PC-9 (cell line): ENCODE data around the gene CDH26. TPM values are rescaled to one million over a fixed set of nuclear protein-coding genes. Genes with fewer than 3 reads are reported as not detected.

ENCODE experiments used
- BruUV-seq: library from RNA; stranded (reverse); fragments of 400-500 nt; replicated peaks from 2 replicates; lab custom pipeline; 2021; lab: Mats Ljungman, UMichigan
- CTCF ChIA-PET: fragments of 300-600 bp; sonication (Branson Sonifier 250); formaldehyde crosslinking; loops from one replicate; lab custom pipeline; 2022; ENCODE audit warnings: antibody characterized with exemption; lab: Charles Lee
- POLR2A ChIA-PET: fragments of 300-600 bp; sonication (Branson Sonifier 250); formaldehyde crosslinking; loops from one replicate; lab custom pipeline; 2022; ENCODE audit warnings: antibody characterized with exemption; ENCODE audit not compliant: unreplicated experiment; lab: Charles Lee
- DNase-seq, 2 experiments: peaks; one replicate each; pipeline versions ENCODE4 v3.0.0 to v3.0.0-alpha.2; 2015 to 2022; ENCODE audit warnings: mixed read lengths in 1 of 2
- H2AFZ ChIP-seq: fragments of 200-600 bp; sonication (generic); 2 replicates; pipeline ENCODE4 v1.8.1; 2017; ENCODE audit warnings: antibody characterized with exemption
- H3F3A ChIP-seq: fragments of 200-600 bp; sonication (generic); 2 replicates; pipeline ENCODE4 v1.8.1; 2017; ENCODE audit warnings: antibody characterized with exemption, mild to moderate bottlenecking, low read depth; ENCODE audit not compliant: insufficient read depth
- H3K27ac ChIP-seq: fragments of 200-600 bp; sonication (generic); 2 replicates; pipeline ENCODE4 v1.6.1; 2016; ENCODE audit warnings: mixed run types
- H3K27me3 ChIP-seq: fragments of 200-600 bp; sonication (generic); 2 replicates; pipeline ENCODE4 v1.6.1; 2016; ENCODE audit warnings: low read depth, mixed run types; ENCODE audit not compliant: insufficient read depth
- H3K36me3 ChIP-seq: fragments of 200-600 bp; sonication (generic); 2 replicates; pipeline ENCODE4 v1.6.1; 2016; ENCODE audit warnings: low read depth, mixed run types
- H3K4me1 ChIP-seq: fragments of 200-600 bp; sonication (generic); replicated peaks from 2 replicates; pipeline ENCODE4 v1.6.1; 2016; ENCODE audit warnings: mixed run types; ENCODE audit not compliant: insufficient read depth
- H3K4me2 ChIP-seq: fragments of 200-600 bp; sonication (generic); 2 replicates; pipeline ENCODE4 v1.6.1; 2017; ENCODE audit warnings: mixed run types
- H3K4me3 ChIP-seq: fragments of 200-600 bp; sonication (generic); 2 replicates; pipeline ENCODE4 v1.6.1; 2016; ENCODE audit warnings: mixed run types
- H3K79me2 ChIP-seq: fragments of 200-600 bp; sonication (generic); 2 replicates; pipeline ENCODE4 v1.6.1; 2017; ENCODE audit warnings: low read depth, mixed run types
- H3K9me2 ChIP-seq: fragments of 200-600 bp; sonication (generic); 2 replicates; pipeline ENCODE4 v1.8.1; 2017; ENCODE audit warnings: mild to moderate bottlenecking; ENCODE audit not compliant: insufficient read depth
- H3K9me3 ChIP-seq: fragments of 200-600 bp; sonication (generic); 2 replicates; pipeline ENCODE4 v1.8.1; 2016; ENCODE audit warnings: low read depth; ENCODE audit not compliant: insufficient read depth
- H4K20me1 ChIP-seq: fragments of 200-600 bp; sonication (generic); 2 replicates; pipeline ENCODE4 v1.8.1; 2017; ENCODE audit not compliant: insufficient read depth
- EZH2 ChIP-seq: fragments of 200-600 bp; sonication (generic); IDR thresholded peaks from 2 replicates; pipeline ENCODE4 v1.8.0; 2017; ENCODE audit warnings: antibody characterized with exemption, low read depth
- intact Hi-C: fragments of 100-400 bp; cut with micrococcal nuclease; formaldehyde crosslinking; loops from one replicate; pipeline ENCODE4 v1.10.0; 2022; ENCODE audit not compliant: unreplicated experiment
- total RNA-seq: library from RNA; stranded (reverse); gene quantifications from 2 replicates; pipeline ENCODE4 v1.2.3, GENCODE V29; 2021
- TF ChIP-seq, protein P1 (sequence below): fragments of 200-600 bp; sonication (generic); conservative IDR thresholded peaks from 2 replicates; pipeline ENCODE4 v1.6.1; 2017; ENCODE audit warnings: mixed run types, antibody characterized with exemption, mild to moderate bottlenecking, moderate library complexity

Gene CDH26
- total RNA-seq, 1 experiment from 2014 or later: 1.1 TPM

DNA sequence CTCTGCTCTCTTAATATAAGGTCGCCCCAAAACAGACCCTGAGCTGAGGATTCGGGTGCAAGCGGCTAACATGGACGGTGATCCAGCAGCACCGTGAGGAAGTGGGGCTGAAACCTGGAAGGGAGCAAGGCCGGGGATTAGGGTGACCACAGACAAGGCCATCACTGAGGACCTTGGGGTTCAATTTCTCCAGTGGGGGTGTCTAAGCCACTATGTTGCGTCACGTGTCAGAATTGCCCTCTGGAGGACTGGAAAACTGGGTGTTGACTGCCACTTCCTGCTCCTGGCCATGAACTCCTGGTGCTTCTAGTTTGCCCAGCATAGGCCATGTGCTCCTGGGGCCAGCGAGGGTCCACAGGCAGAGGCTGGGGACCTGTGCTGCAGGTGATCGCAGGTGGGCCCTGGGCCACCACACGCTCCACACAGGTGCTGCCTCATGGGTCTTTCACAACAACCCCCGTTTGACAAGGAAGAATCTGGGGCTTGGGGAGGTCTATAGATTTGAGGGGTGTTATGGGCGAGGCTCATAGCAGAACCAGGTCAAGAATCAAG lies 101.9 kb downstream of the CDH26 start:
- POLR2A ChIA-PET: no interaction called here
- no peak overlapping the region for H3K4me2 ChIP-seq
- no peak overlapping the region for H3K4me3 ChIP-seq
- H3K9me2 ChIP-seq: no peaks in the 10 kb centered on the region
- TF ChIP-seq, protein P1, sequence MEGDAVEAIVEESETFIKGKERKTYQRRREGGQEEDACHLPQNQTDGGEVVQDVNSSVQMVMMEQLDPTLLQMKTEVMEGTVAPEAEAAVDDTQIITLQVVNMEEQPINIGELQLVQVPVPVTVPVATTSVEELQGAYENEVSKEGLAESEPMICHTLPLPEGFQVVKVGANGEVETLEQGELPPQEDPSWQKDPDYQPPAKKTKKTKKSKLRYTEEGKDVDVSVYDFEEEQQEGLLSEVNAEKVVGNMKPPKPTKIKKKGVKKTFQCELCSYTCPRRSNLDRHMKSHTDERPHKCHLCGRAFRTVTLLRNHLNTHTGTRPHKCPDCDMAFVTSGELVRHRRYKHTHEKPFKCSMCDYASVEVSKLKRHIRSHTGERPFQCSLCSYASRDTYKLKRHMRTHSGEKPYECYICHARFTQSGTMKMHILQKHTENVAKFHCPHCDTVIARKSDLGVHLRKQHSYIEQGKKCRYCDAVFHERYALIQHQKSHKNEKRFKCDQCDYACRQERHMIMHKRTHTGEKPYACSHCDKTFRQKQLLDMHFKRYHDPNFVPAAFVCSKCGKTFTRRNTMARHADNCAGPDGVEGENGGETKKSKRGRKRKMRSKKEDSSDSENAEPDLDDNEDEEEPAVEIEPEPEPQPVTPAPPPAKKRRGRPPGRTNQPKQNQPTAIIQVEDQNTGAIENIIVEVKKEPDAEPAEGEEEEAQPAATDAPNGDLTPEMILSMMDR: no peak
- no peak for TF ChIP-seq EZH2
- H3K27ac ChIP-seq: no peak overlapping the region
- no peaks in the 10 kb centered on the region for H3K4me1 ChIP-seq
- no peak overlapping the region for H2AFZ ChIP-seq
- no peaks in the 10 kb centered on the region for H3K36me3 ChIP-seq
- BruUV-seq: no TSS peak
- intact Hi-C loops: no loop called here
- CTCF ChIA-PET: no interaction called here
- H3K9me3 ChIP-seq: no peaks in the 10 kb centered on the region
- 0 out of 2 replicates have a peak, but pooled peaks cover 3% of the 10 kb centered on the region for H3K27me3 ChIP-seq
- H4K20me1 ChIP-seq: no peaks in the 10 kb centered on the region
- H3F3A ChIP-seq: no peaks in the 10 kb centered on the region
- no peak for DNase-seq
- H3K79me2 ChIP-seq: no peaks in the 10 kb centered on the region

DNA sequence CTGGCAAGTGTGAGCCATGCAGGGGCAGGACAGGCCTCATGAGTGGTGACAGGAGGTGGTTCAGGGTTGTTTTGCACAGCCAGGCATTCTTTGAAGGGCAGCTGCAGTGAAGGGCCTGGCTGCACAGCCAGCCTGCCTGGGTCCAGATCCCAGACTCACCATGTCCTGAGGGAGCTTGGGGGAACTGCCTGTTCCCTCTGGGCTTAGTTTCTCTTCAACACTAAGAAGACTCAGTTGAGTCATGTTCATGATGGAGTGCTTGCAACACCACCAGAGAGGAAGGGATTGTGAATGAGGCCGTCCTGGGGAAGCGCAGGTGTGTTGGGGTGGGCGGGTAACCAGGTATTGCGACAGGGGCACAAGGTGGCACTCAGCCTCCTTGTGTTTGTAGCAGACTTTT lies 102.4 kb downstream of the CDH26 start:
- Histone ChIP-seq H4K20me1 (no peaks in the 10 kb centered on the region), H3K27me3 (peaks cover 8% of the 10 kb centered on the region; the same call in 1 of the 2 replicates), H3K9me3 (no peaks in the 10 kb centered on the region), H3K9me2 (no peaks in the 10 kb centered on the region), H3K4me3 (no peak overlapping the region), H3F3A (no peaks in the 10 kb centered on the region), H3K36me3 (no peaks in the 10 kb centered on the region), H3K4me1 (no peaks in the 10 kb centered on the region), H2AFZ (no peak overlapping the region), H3K27ac (no peak overlapping the region), H3K4me2 (no peak overlapping the region), H3K79me2 (no peaks in the 10 kb centered on the region)
- CTCF ChIA-PET: no interaction called here
- intact Hi-C loops: no loop called here
- DNase-seq: peak in 1 of 2 experiments; percentile 82
- no TSS peak for BruUV-seq
- POLR2A ChIA-PET: no interaction called here
- TF ChIP-seq EZH2: no peak
- TF ChIP-seq, protein P1: no peak

DNA sequence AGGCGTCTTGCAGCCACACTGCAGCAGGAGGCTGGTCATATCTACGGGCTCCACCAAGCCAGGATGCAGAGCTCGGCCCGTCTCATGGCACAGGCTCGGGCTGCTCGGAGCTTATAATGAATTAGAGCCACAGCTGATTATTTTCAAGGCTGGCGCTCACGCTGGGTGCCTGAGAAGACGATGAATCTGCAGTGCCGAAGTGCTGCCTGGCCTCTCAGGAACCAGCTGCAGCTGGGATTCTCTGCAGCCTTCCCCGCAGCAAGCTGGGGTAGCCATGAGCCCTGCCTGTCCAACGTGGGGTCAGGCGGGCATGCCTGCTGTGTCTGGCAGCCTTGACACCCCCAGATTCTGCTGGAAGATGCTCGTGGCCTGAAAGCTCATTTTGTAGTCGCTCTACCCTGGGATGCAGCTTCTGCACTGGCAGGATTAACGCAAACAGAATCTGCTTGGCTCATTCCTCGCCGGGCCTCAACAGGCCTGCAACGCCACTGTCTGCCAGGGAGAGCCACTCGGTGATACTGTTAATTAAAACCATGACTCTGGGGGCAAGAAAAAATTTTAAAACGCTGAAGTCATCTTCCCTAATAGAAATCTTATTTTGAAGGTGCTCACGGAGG lies 104.3 kb downstream of the CDH26 start:
- H3K4me1 ChIP-seq: no peaks in the 10 kb centered on the region

More for the DNA sequence above, 104.3 kb downstream of the CDH26 start:
- Histone ChIP-seq H3K27ac (no peak overlapping the region), H4K20me1 (no peaks in the 10 kb centered on the region), H3K4me2 (no peak overlapping the region), H3K9me2 (no peaks in the 10 kb centered on the region), H3K36me3 (no peaks in the 10 kb centered on the region), H2AFZ (no peak overlapping the region), H3K9me3 (no peaks in the 10 kb centered on the region), H3F3A (no peaks in the 10 kb centered on the region), H3K27me3 (peaks cover 28% of the 10 kb centered on the region), H3K4me3 (no peak overlapping the region), H3K79me2 (no peaks in the 10 kb centered on the region)
- no TSS peak for BruUV-seq
- DNase-seq: no peak
- TF ChIP-seq EZH2: no peak
- TF ChIP-seq, protein P1: no peak
- ChIA-PET CTCF (no interaction called here), POLR2A (interaction anchor here (0.6 kb wide), 2 partner anchors 181 to 1488 kb away, joined by 3 to 5 read pairs; no protein-coding TSS in a partner anchor)
- intact Hi-C loops: no loop called here
